Aorta (tissue), 4 donors: Measurements from ENCODE around the gene AKAP7. TPM values are rescaled to one million over a fixed set of nuclear protein-coding genes. Genes with fewer than 3 reads are reported as not detected.

ENCODE experiments used
- polyA plus RNA-seq, 2 donors: library from polyadenylated mRNA; stranded (reverse); fragments of 200-250 nt; gene quantifications; one replicate each; pipeline ENCODE4 v1.2.3, GENCODE V29; 2013
- total RNA-seq, 2 donors: library from RNA; stranded (reverse); fragmentation: NEBNext Ultra II Directional; extraction: Animal tissue kit (Norgen Biotek cat#: 25700); gene quantifications; one replicate each; pipeline ENCODE4 v1.2.1, GENCODE V29; 2021
- donor health status: healthy with polysubstance abuse.
- donor health status: Bipolar disorder and iron deficiency.
- donor health status: DM: no; HTN: no; CAD: no.
- donor health status: DM: yes; HTN: yes; CAD: no.

AKAP7 gene
- total and polyA plus RNA-seq, 4 donors, result 5.4 to 9.1 (median 7.6) TPM

Other genes starting within 250 kb of the AKAP7 start
- gene EPB41L2, start 72.2 kb upstream of the AKAP7 start, total RNA-seq, result 100 to 1,000 TPM; 176 to 340 TPM
- gene EPB41L2, start 72.2 kb upstream of the AKAP7 start, polyA plus RNA-seq, result 10 to 100 TPM; 36.1 to 60.7 TPM